HG03066 (cell line): ENCODE results near the gene SETMAR.
"Not testable (repeated sequence)": the region's sequence is repeated elsewhere in the genome, so short reads cannot be mapped to it uniquely, and the experiment has no call there.

ENCODE experiments used
- ATAC-seq: cut with Tn5 transposase; IDR thresholded peaks from one replicate; pipeline ENCODE4 v1.9.1; 2021; ENCODE audit warnings: low read depth; ENCODE audit not compliant: unreplicated experiment

Gene SETMAR

GRCh38 chr3:4303187-4304123 is at the start of gene SETMAR:
TSS of gene SETMAR (plus strand) at chr3:4303369. CDS start at chr3:4303371, 2 bp downstream.
- ATAC-seq = peak; percentile 98

DNA sequence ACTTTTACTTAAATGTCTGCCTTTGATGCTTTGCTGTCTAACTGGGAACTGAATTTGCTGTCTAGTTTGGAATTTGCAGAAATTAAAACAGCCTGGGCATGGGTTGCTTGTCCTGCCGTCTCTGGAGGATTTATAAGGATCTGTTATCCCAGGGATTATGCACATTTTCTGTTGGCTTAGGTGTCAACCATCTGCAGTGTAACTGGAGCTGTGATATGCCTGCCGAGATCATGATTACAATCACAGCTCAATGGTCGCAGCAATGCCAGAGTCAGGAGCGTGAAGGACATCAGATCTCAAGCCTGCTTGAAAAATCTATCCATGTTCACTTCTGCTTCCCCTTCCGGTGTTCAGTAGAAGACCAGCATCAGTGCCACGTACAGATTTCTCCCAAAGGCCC is 41.8 kb upstream of the SETMAR start:
- no peak for ATAC-seq

- ATAC-seq = no peak
Observed at GRCh38 chr3:4264040-4264439, 39.1 kb upstream of the SETMAR start.

GRCh38 chr3:4270720-4271119 is 32.4 kb upstream of the SETMAR start:
- peak; percentile 82 for ATAC-seq

DNA sequence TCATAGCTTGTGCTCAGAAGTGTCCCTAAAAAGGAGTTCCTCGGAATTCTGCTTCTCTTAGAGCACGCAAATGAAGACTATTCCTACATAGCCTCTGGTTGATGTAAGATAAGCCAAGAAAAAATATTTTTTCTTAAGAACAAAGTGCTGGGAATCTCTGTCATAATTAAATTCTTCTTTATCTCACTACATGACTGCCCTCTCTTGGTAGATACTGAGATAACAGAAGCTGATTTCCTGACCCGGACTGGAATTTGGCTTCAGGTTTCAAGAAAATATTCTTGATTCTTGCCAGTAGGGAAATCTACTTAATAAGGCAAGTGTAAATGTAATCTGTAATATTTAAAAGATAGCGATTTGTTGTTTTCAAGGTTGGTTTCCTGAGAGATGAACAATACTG is 31.3 kb upstream of the SETMAR start:
- ATAC-seq = no peak

- ATAC-seq = no peak
Observed at GRCh38 chr3:4279516-4280105, 23.6 kb upstream of the SETMAR start.

DNA sequence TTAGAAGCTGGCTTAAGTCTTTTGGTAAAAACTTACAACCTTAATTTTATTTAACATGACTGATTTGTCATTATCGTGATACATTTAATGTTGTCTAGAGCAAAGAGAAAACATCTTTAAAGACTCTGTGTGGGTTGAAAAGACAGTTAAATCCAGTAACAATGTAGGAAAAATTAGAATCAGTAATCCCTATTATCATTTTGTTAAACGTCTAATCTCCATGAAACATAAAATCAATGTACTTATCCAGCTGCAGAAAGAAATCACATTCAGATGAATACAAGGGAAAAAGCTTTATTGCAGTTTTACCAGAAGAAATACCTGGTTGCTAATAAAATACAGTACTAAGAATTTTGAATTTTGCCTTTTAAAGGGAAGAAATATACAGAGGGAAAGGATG is 21.2 kb upstream of the SETMAR start:
- no peak for ATAC-seq

- ATAC-seq = no peak
Observed at GRCh38 chr3:4284865-4285264, 18.3 kb upstream of the SETMAR start.

GRCh38 chr3:4289044-4289443 is 14.1 kb upstream of the SETMAR start:
- no peak for ATAC-seq

DNA sequence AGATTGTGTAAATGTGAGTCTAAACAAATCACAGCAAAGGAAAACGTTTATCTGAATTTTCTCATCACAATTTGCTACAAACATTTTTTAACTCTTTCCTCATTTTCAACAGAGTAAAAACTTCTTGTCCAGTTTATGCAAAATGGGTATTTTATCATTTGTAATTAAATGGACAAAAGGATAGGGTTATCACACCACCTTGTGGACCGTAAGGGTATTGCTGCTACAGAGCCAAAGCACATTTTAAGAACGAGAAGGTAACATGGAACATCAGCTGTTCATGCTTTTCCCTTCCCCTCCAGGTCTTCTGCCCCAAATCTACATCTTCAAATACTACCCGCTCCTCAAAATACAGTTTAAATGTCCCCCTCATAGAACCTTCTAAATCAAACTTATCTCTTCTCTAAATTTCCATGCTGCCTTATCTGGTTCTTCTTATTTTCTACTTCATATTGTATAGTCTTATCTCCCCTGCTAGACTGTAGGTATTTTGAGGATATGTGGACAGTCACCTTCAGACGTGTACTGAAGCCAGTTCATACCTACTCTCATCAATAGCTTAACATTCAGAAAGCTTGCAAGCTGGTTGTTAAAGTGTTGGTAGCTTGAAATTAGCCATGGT is 12.8 kb upstream of the SETMAR start:
- ATAC-seq = peak; percentile 89

GRCh38 chr3:4292301-4292700 is 10.9 kb upstream of the SETMAR start:
- ATAC-seq = no peak

- no peak for ATAC-seq
Observed at GRCh38 chr3:4294616-4295327, 8.4 kb upstream of the SETMAR start.

DNA sequence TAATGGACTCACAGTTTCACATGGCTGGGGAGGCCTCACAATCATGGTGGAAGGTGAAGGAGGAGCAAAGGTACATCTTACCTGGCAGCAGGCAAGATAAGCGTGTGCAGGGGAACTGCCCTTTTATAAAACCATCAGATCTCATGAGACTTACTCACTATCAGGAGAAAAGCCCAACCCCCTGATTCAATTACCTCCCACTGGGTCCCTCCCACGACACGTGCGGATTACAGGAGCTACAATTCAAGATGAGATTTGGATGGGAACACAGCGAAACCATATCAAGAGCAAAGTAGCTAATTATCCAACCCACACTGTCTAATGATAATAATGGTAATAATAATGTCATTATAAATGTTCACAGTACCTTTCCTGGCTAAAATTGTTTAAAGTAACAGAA is 6.7 kb upstream of the SETMAR start:
- not testable (repeated sequence) for ATAC-seq

DNA sequence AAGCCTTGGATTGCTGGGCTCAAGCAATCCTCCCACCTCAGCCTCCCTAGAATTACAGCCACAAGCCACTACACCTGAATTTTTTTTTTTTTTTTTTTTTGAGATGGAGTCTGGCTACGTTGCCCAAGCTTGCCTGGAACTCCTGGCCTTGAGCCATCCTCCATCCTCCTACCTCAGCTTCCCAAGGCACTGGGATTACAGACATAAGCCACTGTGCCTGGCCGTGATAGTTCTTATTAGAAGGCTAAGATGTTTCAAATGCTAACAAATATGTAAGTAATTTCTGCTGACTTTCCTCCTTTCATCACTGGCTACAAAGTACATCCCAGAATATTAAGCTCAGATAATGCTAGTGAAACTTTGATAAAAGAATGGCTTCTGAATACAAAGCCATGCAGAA is 5.7 kb upstream of the SETMAR start:
- no peak for ATAC-seq

- no peak for ATAC-seq
Observed at GRCh38 chr3:4302747-4303146, 422 bp upstream of the SETMAR start.

DNA sequence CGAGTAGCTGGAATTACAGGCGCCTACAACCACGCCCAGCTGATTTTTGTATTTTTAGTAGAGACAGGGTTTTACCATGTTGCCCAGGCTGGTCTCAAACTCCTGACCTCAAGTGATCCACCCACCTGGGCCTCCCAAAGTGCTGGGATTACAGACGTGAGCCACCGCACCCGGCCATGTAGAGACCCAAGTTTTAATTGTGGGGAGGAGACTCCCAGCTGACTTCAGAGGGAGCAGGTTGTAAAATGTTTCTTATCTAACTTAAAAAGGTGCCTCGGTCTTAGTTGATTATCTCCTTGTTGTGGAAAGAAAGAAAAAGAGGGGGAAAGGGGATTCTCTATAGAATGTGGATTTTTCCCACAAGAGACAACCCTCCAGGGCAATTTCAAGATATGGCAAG is 2.0 kb downstream of the SETMAR start:
- not testable (repeated sequence) for ATAC-seq

GRCh38 chr3:4306091-4306490 is 2.9 kb downstream of the SETMAR start:
- ATAC-seq = no peak

DNA sequence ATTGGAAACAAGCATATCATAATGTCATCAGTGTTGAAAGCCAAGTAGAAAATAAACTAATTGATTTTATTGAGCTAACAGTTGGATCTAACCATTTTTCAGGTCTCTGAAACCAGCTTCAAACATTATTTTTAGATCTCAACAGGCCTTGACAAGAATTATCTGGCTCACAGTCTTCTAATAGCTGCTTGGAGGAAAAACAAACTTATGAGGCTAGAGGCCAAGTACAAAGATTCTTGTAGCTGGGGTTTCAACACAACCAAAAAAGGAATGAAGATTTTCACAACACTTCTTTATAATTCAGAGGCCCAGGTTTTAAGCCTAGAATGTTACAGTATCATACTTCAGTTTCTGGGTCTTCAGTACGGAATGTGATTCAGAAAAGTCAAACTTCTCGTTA is 3.7 kb downstream of the SETMAR start:
- no peak for ATAC-seq

- no peak for ATAC-seq
Observed at GRCh38 chr3:4309491-4310128, 6.4 kb downstream of the SETMAR start.

GRCh38 chr3:4310971-4311370 is 7.8 kb downstream of the SETMAR start:
- ATAC-seq = no peak
